Measurements from ENCODE around the gene ANKRD23.

DNA sequence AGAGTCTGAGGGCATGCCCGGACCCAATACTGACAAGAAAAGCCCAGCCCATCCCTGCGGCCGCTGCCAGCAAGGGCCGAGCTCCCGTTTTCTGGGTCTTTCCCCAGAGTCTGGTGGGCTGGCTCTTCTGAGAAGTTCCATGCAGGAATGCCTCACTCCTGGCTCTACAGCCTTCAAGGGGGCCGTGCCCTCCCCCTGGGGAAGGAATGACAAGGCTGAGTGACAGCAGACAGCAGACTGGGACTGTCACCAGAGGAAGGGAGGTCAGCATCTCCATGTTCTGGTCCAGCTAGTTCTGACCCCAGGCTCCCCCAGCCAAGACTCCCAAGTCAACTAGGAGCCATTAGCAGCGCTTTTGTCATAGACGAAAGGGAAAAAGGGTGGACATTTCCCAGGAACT, 39.1 kb upstream of the ANKRD23 start:
- TF ChIP-seq, protein P1, sequence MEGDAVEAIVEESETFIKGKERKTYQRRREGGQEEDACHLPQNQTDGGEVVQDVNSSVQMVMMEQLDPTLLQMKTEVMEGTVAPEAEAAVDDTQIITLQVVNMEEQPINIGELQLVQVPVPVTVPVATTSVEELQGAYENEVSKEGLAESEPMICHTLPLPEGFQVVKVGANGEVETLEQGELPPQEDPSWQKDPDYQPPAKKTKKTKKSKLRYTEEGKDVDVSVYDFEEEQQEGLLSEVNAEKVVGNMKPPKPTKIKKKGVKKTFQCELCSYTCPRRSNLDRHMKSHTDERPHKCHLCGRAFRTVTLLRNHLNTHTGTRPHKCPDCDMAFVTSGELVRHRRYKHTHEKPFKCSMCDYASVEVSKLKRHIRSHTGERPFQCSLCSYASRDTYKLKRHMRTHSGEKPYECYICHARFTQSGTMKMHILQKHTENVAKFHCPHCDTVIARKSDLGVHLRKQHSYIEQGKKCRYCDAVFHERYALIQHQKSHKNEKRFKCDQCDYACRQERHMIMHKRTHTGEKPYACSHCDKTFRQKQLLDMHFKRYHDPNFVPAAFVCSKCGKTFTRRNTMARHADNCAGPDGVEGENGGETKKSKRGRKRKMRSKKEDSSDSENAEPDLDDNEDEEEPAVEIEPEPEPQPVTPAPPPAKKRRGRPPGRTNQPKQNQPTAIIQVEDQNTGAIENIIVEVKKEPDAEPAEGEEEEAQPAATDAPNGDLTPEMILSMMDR (IDR thresholded peaks at IDR 0.05): no peak
- TF ChIP-seq POLR2A (IDR thresholded peaks at IDR 0.05): no peak
